ENCODE data around the gene KRTAP9-3.
"Not testable (repeated sequence)": the region's sequence is repeated elsewhere in the genome, so short reads cannot be mapped to it uniquely, and the experiment has no call there.

Gene KRTAP9-3

GRCh38 chr17:41232399-41233105 is at the start of gene KRTAP9-3:
Gene KRTAP9-3 (plus strand): TSS chr17:41232449. CDS start chr17:41232502, 53 bp downstream.
- not testable (repeated sequence) for H3K4me3 ChIP-seq (ENCODE audit: low read length)

GRCh38 chr17:41184480-41184961 is 47.7 kb upstream of the KRTAP9-3 start, which contains the start of gene KRTAP4-1:
Gene KRTAP4-1 (minus strand): TSS chr17:41184911. CDS start chr17:41184854, 57 bp downstream.
- no peak within 1 kb of the TSS for H3K4me3 ChIP-seq (ENCODE audit: low read length)
- no peak for TF ChIP-seq ZNF274 (IDR thresholded peaks at IDR 0.05; ENCODE audit: low read depth, low read length)

GRCh38 chr17:41185001-41185400 is 47.2 kb upstream of the KRTAP9-3 start:
- no peak for TF ChIP-seq ZNF274 (IDR thresholded peaks at IDR 0.05; ENCODE audit: low read depth, low read length)
- no peak overlapping the region for H3K4me3 ChIP-seq (ENCODE audit: low read length)

GRCh38 chr17:41186872-41187271 is 45.4 kb upstream of the KRTAP9-3 start:
- no peak overlapping the region for H3K4me3 ChIP-seq (ENCODE audit: low read length)
- TF ChIP-seq ZNF274 (IDR thresholded peaks at IDR 0.05; ENCODE audit: low read depth, low read length), result no peak

- H3K4me3 ChIP-seq (ENCODE audit: low read length), result not testable (repeated sequence)
Measured at GRCh38 chr17:41189837-41190318, 42.4 kb upstream of the KRTAP9-3 start, which contains the start of gene KRTAP9-1. Gene KRTAP9-1 (plus strand): TSS chr17:41189887. CDS start chr17:41189887, 0 bp downstream.

GRCh38 chr17:41190328-41190727 is 41.9 kb upstream of the KRTAP9-3 start:
- TF ChIP-seq ZNF274 (IDR thresholded peaks at IDR 0.05; ENCODE audit: low read depth, low read length), result no peak

GRCh38 chr17:41196068-41196467 is 36.2 kb upstream of the KRTAP9-3 start:
- no peak overlapping the region for H3K4me3 ChIP-seq (ENCODE audit: low read length)
- no peak for TF ChIP-seq ZNF274 (IDR thresholded peaks at IDR 0.05; ENCODE audit: low read depth, low read length)

More at GRCh38 chr17:41190328-41190727, 41.9 kb upstream of the KRTAP9-3 start:
- H3K4me3 ChIP-seq (ENCODE audit: low read length), result no peak overlapping the region

- H3K4me3 ChIP-seq (ENCODE audit: low read length), result no peak overlapping the region
- no peak for TF ChIP-seq ZNF274 (IDR thresholded peaks at IDR 0.05; ENCODE audit: low read depth, low read length)
Measured at GRCh38 chr17:41199421-41200078, 32.7 kb upstream of the KRTAP9-3 start.

GRCh38 chr17:41211845-41212466 is 20.3 kb upstream of the KRTAP9-3 start:
- no peak for TF ChIP-seq ZNF274 (IDR thresholded peaks at IDR 0.05; ENCODE audit: low read depth, low read length)
- no peak overlapping the region for H3K4me3 ChIP-seq (ENCODE audit: low read length)

- TF ChIP-seq ZNF274 (IDR thresholded peaks at IDR 0.05; ENCODE audit: low read depth, low read length), result no peak
Measured at GRCh38 chr17:41212524-41213169, 19.6 kb upstream of the KRTAP9-3 start.

GRCh38 chr17:41215681-41216080 is 16.6 kb upstream of the KRTAP9-3 start:
- no peak overlapping the region for H3K4me3 ChIP-seq (ENCODE audit: low read length)
- TF ChIP-seq ZNF274 (IDR thresholded peaks at IDR 0.05; ENCODE audit: low read depth, low read length), result no peak

More at GRCh38 chr17:41212524-41213169, 19.6 kb upstream of the KRTAP9-3 start:
- no peak overlapping the region for H3K4me3 ChIP-seq (ENCODE audit: low read length)

- no peak overlapping the region for H3K4me3 ChIP-seq (ENCODE audit: low read length)
- TF ChIP-seq ZNF274 (IDR thresholded peaks at IDR 0.05; ENCODE audit: low read depth, low read length), result no peak
Measured at GRCh38 chr17:41223821-41224220, 8.4 kb upstream of the KRTAP9-3 start.

GRCh38 chr17:41226051-41226450 is 6.2 kb upstream of the KRTAP9-3 start:
- TF ChIP-seq ZNF274 (IDR thresholded peaks at IDR 0.05; ENCODE audit: low read depth, low read length), result no peak
- no peak overlapping the region for H3K4me3 ChIP-seq (ENCODE audit: low read length)

- not testable (repeated sequence) for H3K4me3 ChIP-seq (ENCODE audit: low read length)
Measured at GRCh38 chr17:41226598-41227095, 5.6 kb upstream of the KRTAP9-3 start, which contains the start of gene KRTAP9-2. Gene KRTAP9-2 (plus strand): TSS chr17:41226648. CDS start chr17:41226655, 7 bp downstream.

Measured in GM08714 (cell line).